GM18505 (cell line): ENCODE measurements around the gene PIK3R6.

Experiments
- ATAC-seq: cut with Tn5 transposase; IDR thresholded peaks from one replicate; pipeline ENCODE4 v1.9.1; 2021; ENCODE audit not compliant: unreplicated experiment
- POLR2A ChIP-seq: IDR thresholded peaks from 4 replicates; pipeline ENCODE4 v1.6.1; 2011; ENCODE audit warnings: borderline replicate concordance; ENCODE audit not compliant: insufficient read depth, insufficient read length; ENCODE audit errors: extremely low read depth

The PIK3R6 gene

GRCh38 chr17:8837563-8838075 lies 29.9 kb downstream of the PIK3R6 start:
- ATAC-seq: no peak
- no peak for TF ChIP-seq POLR2A

- TF ChIP-seq POLR2A: no peak
- no peak for ATAC-seq
Observed at GRCh38 chr17:8836821-8837562, 30.5 kb downstream of the PIK3R6 start.

- no peak for TF ChIP-seq POLR2A
Observed at GRCh38 chr17:8835631-8836364, 31.7 kb downstream of the PIK3R6 start.

GRCh38 chr17:8835106-8835505 lies 32.4 kb downstream of the PIK3R6 start:
- no peak for ATAC-seq
- no peak for TF ChIP-seq POLR2A

More at GRCh38 chr17:8835631-8836364, 31.7 kb downstream of the PIK3R6 start:
- no peak for ATAC-seq

GRCh38 chr17:8832711-8833352 lies 34.6 kb downstream of the PIK3R6 start:
- ATAC-seq: no peak
- TF ChIP-seq POLR2A: no peak

GRCh38 chr17:8831234-8831849 lies 36.1 kb downstream of the PIK3R6 start:
- ATAC-seq: no peak
- TF ChIP-seq POLR2A: peak; percentile 37

GRCh38 chr17:8830141-8830540 lies 37.3 kb downstream of the PIK3R6 start:
- no peak for TF ChIP-seq POLR2A
- no peak for ATAC-seq

- TF ChIP-seq POLR2A: peak; percentile 58
- no peak for ATAC-seq
Observed at GRCh38 chr17:8829036-8829941, 38.2 kb downstream of the PIK3R6 start.

- no peak for TF ChIP-seq POLR2A
- ATAC-seq: no peak
Observed at GRCh38 chr17:8828517-8828875, 39.0 kb downstream of the PIK3R6 start.

- no peak for ATAC-seq
Observed at GRCh38 chr17:8826808-8827435, 40.6 kb downstream of the PIK3R6 start.

GRCh38 chr17:8825802-8826201 lies 41.7 kb downstream of the PIK3R6 start:
- no peak for TF ChIP-seq POLR2A

More at GRCh38 chr17:8826808-8827435, 40.6 kb downstream of the PIK3R6 start:
- peak; percentile 17 for TF ChIP-seq POLR2A

GRCh38 chr17:8823279-8823678 lies 44.2 kb downstream of the PIK3R6 start:
- TF ChIP-seq POLR2A: no peak
- ATAC-seq: no peak

More at GRCh38 chr17:8825802-8826201, 41.7 kb downstream of the PIK3R6 start:
- no peak for ATAC-seq
